Stomach (tissue), 4 donors: ENCODE data around the gene TSTD2.
"Not testable (repeated sequence)": the region's sequence is repeated elsewhere in the genome, so short reads cannot be mapped to it uniquely, and the experiment has no call there.

ENCODE experiments used
- POLR2A ChIP-seq, 4 donors: fragments of 450-650 bp; IDR thresholded peaks; one replicate each; pipeline ENCODE4 v1.6.1; 2016; ENCODE audit warnings: antibody characterized with exemption in 4 of 4, control low read depth in 2 of 4, mild to moderate bottlenecking in 1 of 4, moderate library complexity in 1 of 4
- POLR2AphosphoS5 ChIP-seq, 3 donors: sonication (generic); formaldehyde crosslinking; IDR thresholded peaks; one replicate each; pipeline ENCODE4 v1.6.1; 2016; ENCODE audit warnings: antibody characterized with exemption in 3 of 3
- TF ChIP-seq, protein P1 (sequence below), 7 experiments: fragments of 450-650 bp in 4 of 7; fragments of 200-600 bp in 3 of 7; sonication (generic) in 3 of 7; IDR thresholded peaks; one replicate each; pipeline ENCODE4 v1.5.1; 2016 to 2019; ENCODE audit warnings: antibody characterized with exemption in 7 of 7, control low read depth in 2 of 7, mild to moderate bottlenecking in 1 of 7

DNA sequence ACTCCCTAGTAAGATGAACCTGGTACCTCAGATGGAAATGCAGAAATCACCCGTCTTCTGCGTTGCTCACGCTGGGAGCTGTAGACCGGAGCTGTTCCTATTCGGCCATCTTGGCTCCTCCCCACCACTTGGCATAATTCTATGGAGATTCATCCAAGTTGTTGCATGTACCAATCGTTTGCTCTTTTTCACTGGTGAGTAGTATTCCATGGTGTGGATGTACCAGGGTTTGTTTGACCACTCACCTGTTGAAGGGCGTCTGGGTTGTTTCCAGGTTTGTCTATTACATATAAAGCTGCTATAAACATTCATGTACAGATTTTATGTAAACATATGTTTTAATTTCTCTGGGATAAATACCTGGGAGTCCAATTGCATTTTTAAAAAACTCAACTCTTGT lies 46.3 kb downstream of the TSTD2 start:
- TF ChIP-seq, protein P1, sequence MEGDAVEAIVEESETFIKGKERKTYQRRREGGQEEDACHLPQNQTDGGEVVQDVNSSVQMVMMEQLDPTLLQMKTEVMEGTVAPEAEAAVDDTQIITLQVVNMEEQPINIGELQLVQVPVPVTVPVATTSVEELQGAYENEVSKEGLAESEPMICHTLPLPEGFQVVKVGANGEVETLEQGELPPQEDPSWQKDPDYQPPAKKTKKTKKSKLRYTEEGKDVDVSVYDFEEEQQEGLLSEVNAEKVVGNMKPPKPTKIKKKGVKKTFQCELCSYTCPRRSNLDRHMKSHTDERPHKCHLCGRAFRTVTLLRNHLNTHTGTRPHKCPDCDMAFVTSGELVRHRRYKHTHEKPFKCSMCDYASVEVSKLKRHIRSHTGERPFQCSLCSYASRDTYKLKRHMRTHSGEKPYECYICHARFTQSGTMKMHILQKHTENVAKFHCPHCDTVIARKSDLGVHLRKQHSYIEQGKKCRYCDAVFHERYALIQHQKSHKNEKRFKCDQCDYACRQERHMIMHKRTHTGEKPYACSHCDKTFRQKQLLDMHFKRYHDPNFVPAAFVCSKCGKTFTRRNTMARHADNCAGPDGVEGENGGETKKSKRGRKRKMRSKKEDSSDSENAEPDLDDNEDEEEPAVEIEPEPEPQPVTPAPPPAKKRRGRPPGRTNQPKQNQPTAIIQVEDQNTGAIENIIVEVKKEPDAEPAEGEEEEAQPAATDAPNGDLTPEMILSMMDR (IDR thresholded peaks at IDR 0.05), result not testable (repeated sequence)
- TF ChIP-seq POLR2A, POLR2AphosphoS5 (IDR thresholded peaks at IDR 0.05): not testable (repeated sequence)
